Measurements from ENCODE around the gene MTF2. TPM values are rescaled to one million over a fixed set of nuclear protein-coding genes. Genes with fewer than 3 reads are reported as not detected.
"Not testable (repeated sequence)": the region's sequence is repeated elsewhere in the genome, so short reads cannot be mapped to it uniquely, and the experiment has no call there.

MTF2 gene
- total RNA-seq, 1 donor from 2014 or later = 94.7 TPM

DNA sequence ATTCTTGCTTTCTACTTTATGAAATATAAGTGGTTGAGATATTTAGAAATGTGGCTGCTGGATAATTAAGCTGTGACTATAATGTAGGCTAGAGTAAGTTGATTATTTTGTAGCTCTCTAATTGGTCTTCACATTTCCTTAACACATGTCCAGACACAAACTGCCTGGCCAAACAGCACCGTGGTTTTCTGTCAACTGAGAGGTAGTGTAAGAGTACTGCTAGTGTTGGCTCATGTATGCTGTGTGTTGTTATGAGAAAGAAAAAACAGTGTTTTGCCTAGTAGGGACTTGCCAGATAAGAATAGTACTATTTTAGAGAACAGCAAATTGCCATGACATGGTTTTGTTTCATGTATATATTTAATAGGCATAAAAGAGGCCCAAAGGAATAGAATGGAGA lies 64.1 kb downstream of the MTF2 start:
- no peak for DNase-seq

DNA sequence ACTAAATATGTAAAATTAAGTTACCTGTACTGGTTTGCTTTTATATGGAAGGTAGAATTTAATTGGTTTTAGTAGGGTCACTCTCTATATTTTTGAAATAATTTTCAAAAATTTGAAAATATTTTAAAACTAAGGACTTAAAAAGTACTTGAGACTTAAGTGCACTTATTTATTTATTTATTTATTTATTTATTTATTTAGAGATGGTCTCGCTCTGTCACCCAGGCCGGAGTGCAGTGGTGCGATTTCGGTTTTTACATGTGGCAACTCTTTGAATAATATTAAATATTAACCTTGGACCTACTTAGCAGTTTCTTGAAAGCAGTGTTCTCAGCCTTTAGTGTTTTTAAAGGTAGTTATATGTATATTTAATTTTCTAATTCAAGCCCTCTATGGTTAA lies 64.7 kb downstream of the MTF2 start:
- no peak for DNase-seq

- DNase-seq = no peak
These were observed 68.9 kb downstream of the MTF2 start for GRCh38 chr1:93148001-93148400.

GRCh38 chr1:93150729-93151128 lies 71.6 kb downstream of the MTF2 start:
- DNase-seq = no peak

- no peak for DNase-seq
These were observed 72.4 kb downstream of the MTF2 start for GRCh38 chr1:93151474-93151873.

- no peak for DNase-seq
These were observed 73.8 kb downstream of the MTF2 start for GRCh38 chr1:93152835-93153234.

DNA sequence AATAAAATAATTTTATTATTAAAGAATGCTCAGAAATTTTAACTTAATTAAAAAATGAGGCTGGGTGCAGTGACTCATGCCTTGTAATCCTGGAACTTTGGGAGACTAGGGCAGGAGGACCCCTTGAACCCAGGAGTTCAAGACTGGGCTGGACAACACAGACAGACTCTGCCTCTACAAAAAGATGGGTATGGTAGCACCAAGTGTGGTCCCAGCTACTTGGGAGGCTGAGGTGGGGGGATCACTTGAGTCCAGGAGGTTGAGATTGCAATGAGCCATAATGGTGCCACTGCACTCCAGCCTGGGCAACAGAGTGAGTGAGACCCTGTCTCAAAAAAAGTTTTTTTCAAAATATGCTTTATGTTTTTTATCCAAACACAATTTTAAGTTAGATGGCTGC lies 75.8 kb downstream of the MTF2 start:
- DNase-seq = no peak

DNA sequence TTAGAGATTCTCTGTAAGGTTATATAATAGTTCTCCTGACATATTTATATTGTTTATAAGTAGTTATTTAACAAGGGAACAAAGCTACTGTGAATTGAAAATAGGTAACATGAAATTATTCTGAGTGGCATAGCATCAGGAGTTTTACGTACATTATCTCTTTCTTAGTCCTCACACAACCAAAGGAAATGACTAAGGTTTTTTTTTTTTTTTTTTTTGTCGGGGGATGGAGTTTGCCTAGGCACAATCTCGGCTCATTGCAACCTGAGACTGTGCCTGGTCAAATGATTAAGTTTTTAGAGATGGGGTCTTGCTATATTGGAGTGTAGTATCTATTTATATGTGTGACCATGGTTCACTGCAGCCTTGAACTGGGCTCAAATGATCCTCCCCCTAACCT lies 76.3 kb downstream of the MTF2 start:
- DNase-seq = no peak

DNA sequence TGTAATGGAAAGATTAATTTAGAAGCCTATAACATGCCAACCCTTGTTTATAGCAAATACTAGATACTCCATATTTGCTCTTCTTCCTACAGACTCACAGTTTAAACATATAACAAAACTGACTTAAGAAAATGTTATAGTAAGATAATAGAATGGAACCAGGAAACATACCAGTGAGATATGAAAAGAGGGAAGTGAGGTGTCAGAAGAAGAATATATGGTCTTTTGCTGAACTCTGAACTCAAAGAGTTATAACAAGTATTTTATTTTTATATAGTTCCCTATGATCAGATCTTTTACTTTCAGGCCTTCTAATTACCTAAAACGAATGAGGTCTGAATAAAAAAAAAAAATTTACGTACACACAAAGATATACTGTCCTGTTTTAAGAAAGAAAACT lies 80.3 kb downstream of the MTF2 start:
- DNase-seq = no peak

DNA sequence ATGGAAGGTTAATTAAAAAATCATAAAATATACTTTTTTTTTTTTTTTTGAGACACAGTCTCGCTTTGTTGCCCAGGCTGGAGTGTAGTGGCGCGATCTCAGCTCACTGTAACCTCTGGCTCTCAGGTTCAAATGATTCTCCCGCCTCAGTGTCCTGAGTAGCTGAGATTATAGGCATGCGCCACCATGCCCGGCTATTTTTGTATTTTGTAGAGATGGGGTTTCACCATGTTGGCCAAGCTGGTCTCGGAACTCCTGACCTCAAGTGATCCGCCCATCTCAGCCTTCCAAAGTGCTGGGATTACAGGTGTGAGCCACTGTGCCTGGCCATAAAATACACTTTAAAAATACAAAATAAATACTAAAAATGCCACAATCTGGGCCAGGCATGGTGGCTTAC lies 84.2 kb downstream of the MTF2 start:
- DNase-seq = not testable (repeated sequence)

DNA sequence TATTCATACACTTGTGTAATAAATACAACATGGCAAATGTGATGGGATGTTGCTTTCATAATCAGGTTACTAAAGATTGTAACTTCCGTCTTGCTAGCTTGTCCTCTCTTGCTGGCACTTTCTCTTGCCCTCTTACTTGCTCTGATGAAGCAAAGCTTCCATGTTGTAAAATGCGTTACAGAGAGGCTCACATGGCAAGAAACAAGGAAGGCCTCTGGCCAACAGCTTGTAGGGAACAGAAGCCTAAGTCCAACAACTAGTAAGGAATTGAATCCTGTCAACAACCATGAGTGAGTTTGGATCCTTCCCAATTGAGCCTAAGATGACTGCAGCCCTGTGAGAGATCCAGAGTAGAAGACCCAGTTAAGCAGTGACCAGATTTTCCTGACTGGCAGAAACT lies 85.7 kb downstream of the MTF2 start:
- no peak for DNase-seq

DNA sequence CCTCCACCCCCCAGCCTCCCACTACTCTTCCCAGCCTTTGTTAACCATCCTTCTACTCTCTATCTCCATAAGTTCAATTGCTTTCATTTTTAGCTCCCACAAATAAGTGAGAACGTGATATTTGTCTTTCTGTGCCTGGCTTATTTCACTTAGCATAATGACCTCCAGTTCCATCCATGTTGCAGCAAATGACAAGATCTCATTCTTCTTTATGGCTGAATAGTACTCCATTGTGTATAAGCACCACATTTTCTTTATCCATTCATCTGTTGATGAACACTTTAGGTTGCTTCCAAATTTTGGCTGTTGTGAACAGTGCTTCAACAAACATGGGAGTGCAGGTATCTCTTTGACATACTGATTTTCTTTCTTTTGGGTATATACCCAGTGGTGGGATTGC lies 86.8 kb downstream of the MTF2 start:
- not testable (repeated sequence) for DNase-seq

- no peak for DNase-seq
These were observed 87.9 kb downstream of the MTF2 start for GRCh38 chr1:93167006-93167405.

GRCh38 chr1:93170141-93170678 lies 91.1 kb downstream of the MTF2 start:
- DNase-seq = not testable (repeated sequence)

DNA sequence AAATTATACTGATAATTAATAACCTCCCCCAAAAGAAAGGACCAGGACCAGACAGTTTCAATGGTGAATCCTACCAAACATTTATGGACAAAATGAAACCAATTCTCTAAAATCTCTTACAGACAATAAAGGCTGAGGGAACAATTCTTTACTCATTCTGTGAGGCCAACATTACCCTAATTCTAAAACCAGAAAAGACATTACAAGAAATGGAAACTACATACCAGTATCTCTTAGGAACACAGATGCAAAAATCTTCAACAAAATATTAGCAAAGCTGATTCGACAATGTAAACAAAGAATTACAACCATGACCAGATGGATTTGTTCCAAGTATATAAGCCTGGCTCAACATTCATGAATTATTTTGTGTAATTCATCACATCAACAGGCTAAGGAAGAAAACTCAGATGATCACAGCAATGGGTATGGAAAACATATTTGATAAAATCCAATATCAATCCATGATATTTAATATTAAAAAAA lies 92.5 kb downstream of the MTF2 start:
- no peak for DNase-seq

- no peak for DNase-seq
These were observed 93.7 kb downstream of the MTF2 start for GRCh38 chr1:93172778-93173177.

- DNase-seq = not testable (repeated sequence)
These were observed 95.6 kb downstream of the MTF2 start for GRCh38 chr1:93174638-93175037.

GRCh38 chr1:93177991-93178390 lies 98.9 kb downstream of the MTF2 start:
- DNase-seq = no peak

GRCh38 chr1:93178418-93178817 lies 99.3 kb downstream of the MTF2 start:
- DNase-seq = no peak

GRCh38 chr1:93179886-93180722 lies 101.0 kb downstream of the MTF2 start, which contains the start of gene TMED5:
Gene TMED5, minus strand, starts transcription at chr1:93180413. Its CDS starts 171 bp downstream, at chr1:93180242.
- DNase-seq = peak; percentile 98

DNA sequence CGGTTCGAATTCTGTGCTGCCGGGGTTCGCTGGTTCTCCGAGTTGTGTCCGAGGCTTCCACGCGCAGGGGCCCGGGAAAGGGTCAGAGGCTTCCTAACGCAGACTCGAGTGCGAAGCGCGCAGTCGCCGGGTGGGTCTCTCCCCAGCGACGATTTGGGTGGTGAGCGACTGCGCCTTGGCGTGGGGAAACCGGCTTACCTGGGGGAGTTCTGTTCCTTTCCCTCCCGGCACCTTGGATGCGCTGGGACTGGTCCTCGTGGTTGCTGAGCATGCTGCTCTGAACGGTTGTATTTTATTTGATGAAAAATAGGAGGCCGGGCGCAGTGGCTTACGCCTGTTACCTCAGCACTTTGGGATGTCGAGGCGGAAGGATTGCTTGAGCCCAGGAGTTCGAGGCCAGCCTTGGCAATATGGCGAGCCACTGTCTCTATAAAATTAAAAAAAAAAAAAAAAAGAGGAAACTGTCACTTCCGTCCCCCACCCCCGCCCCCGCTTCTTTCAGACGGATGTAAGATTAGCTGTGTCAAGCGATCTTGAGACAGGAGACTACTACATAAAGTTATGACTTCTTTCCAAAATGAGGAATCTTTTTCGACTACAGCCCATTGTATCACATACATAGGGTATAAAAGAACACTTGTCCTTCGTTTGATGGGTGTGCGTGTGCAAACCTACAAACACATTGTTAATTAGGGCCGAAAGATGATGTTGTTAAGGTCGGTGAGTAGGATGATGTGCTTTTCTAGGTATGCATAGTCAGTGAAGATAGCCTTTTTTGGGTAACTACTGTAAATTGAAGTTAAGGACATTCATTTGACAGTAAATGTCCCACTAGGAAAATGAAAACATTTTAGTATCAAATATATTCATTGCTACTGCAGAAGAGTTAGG lies 101.9 kb downstream of the MTF2 start, which contains the start of gene CCDC18:
Gene CCDC18, plus strand, starts transcription at position 2 of the 891 bp plus-strand sequence. CDS start 2,638 bp downstream, outside the sequence.
- no peak for DNase-seq

GRCh38 chr1:93186667-93187066 lies 107.6 kb downstream of the MTF2 start:
- DNase-seq = no peak

All from occipital lobe (tissue), 2 donors.